HepG2 (cell line): Measurements from ENCODE around the gene SRR.

Source experiments
- CBX5 ChIP-seq: sonication (generic); formaldehyde crosslinking; IDR thresholded peaks from 2 replicates; pipeline ENCODE4 v1.4.0; 2020; ENCODE audit warnings: missing genetic modification reagents, borderline replicate concordance
- FOSL1 ChIP-seq: sonication (generic); formaldehyde crosslinking; IDR thresholded peaks from 2 replicates; pipeline ENCODE4 v1.9.0; 2021; ENCODE audit warnings: missing genetic modification reagents, borderline replicate concordance
- POLR2A ChIP-seq, 2 experiments: IDR thresholded peaks; 2 replicates each; pipeline ENCODE4 v1.6.1; 2011; ENCODE audit warnings: low read depth in 2 of 2, low read length in 2 of 2, mild to moderate bottlenecking in 1 of 2, moderate library complexity in 1 of 2; ENCODE audit not compliant: insufficient read depth in 1 of 2
- RAD51 ChIP-seq: fragments of 450-650 bp; IDR thresholded peaks from 2 replicates; pipeline ENCODE4 v1.6.1; 2016; ENCODE audit warnings: borderline replicate concordance
- ZNF567 ChIP-seq: sonication (generic); formaldehyde crosslinking; IDR thresholded peaks from 2 replicates; pipeline ENCODE4 v1.8.1; 2023; ENCODE audit warnings: mild to moderate bottlenecking, missing genetic modification reagents, borderline replicate concordance
- TF ChIP-seq, protein P1 (sequence below): sonication (generic); formaldehyde crosslinking; IDR thresholded peaks from 2 replicates; pipeline ENCODE4 v1.4.0; 2020; ENCODE audit warnings: mild to moderate bottlenecking, missing genetic modification reagents

DNA sequence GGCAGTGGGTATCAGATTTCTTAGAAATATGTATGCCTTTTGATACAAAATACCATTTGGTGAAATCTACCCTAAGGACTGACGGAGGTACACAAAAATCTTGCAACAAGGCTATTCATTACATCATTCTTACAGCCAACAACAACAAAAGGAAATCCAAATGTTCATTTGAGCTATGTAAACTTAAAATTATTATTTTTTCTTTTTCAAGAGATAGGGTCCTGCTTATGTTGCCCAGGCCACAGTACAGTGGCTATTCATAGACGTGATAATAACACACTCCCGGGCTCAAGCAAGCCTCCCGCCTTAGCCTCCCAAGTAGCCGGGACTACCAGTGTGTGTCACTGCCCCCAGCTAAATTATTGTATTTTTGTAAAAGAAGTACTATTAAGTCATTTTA, 9.0 kb downstream of the SRR start:
- TF ChIP-seq, protein P1, sequence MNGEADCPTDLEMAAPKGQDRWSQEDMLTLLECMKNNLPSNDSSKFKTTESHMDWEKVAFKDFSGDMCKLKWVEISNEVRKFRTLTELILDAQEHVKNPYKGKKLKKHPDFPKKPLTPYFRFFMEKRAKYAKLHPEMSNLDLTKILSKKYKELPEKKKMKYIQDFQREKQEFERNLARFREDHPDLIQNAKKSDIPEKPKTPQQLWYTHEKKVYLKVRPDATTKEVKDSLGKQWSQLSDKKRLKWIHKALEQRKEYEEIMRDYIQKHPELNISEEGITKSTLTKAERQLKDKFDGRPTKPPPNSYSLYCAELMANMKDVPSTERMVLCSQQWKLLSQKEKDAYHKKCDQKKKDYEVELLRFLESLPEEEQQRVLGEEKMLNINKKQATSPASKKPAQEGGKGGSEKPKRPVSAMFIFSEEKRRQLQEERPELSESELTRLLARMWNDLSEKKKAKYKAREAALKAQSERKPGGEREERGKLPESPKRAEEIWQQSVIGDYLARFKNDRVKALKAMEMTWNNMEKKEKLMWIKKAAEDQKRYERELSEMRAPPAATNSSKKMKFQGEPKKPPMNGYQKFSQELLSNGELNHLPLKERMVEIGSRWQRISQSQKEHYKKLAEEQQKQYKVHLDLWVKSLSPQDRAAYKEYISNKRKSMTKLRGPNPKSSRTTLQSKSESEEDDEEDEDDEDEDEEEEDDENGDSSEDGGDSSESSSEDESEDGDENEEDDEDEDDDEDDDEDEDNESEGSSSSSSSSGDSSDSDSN: no peak
- TF ChIP-seq FOSL1 (no peak), ZNF567 (no peak), RAD51 (no peak), CBX5 (CRISPR knock-in tag) (no peak), POLR2A (IDR thresholded peaks at IDR 0.05; ENCODE audit: insufficient read depth in 1 of 2, low read depth in 2 of 2, low read length in 2 of 2) (no peak)
